ENCODE results near the gene AMER3. TPM values are rescaled to one million over a fixed set of nuclear protein-coding genes. Genes with fewer than 3 reads are reported as not detected.

AMER3 gene
- total and polyA plus RNA-seq, 7 donors: not detected

DNA sequence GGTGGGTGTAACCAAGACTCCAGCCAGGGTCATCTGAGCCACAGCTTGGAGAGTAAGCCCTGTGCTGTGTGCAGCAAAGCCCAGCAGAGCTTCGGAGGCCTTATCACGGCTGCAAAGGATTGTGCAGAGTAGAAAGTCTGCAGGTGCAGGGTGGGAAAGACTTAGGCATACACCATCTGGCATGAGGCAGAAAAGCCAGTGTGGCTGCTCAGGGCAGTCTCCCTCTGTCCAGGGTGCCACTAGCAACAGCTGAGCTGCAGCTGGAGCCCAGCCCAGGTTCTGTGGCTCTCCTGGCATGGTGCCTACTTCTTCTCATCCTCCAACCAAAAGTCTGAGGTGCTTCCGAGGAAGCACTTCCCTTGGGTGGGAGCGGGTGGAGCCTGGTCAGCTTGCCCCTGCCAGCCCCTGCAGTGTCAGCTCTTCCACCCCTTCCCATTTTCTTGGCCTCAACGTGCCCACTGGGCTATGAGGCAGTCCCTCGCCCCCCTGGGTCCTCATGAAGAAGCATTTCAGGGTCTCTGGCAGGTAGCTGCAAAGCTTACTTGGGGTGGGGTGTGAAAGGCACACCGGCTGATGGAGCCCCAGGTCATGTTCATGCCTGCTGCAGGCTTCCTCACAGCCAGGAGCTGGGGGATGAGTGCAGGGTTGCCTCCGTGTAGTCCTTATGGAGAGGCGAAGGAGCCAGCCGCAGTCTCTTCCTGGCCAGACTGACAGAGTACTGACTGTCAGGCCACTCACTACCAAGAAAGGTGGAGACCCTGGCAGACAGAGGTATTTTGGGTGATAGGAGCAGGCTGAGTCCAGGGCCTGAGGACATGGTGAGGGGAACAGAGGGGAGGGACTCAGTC is 4.8 kb downstream of the AMER3 start:
- TF ChIP-seq, protein P1, sequence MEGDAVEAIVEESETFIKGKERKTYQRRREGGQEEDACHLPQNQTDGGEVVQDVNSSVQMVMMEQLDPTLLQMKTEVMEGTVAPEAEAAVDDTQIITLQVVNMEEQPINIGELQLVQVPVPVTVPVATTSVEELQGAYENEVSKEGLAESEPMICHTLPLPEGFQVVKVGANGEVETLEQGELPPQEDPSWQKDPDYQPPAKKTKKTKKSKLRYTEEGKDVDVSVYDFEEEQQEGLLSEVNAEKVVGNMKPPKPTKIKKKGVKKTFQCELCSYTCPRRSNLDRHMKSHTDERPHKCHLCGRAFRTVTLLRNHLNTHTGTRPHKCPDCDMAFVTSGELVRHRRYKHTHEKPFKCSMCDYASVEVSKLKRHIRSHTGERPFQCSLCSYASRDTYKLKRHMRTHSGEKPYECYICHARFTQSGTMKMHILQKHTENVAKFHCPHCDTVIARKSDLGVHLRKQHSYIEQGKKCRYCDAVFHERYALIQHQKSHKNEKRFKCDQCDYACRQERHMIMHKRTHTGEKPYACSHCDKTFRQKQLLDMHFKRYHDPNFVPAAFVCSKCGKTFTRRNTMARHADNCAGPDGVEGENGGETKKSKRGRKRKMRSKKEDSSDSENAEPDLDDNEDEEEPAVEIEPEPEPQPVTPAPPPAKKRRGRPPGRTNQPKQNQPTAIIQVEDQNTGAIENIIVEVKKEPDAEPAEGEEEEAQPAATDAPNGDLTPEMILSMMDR (IDR thresholded peaks at IDR 0.05): no peak
- Histone ChIP-seq H3K27ac (no peak overlapping the region), H3K4me1 (no peaks in the 10 kb centered on the region), H3K27me3 (ENCODE audit: insufficient read depth in 3 of 3, low read length in 2 of 3) (peaks cover 0 to 25% (median 16%) of the 10 kb centered on the region in 3 donors), H3K9me3 (no peaks in the 10 kb centered on the region), H3K4me3 (no peak overlapping the region), H3K36me3 (ENCODE audit: insufficient read depth in 1 of 2, low read depth in 1 of 2) (no peaks in the 10 kb centered on the region)
- no peak for ATAC-seq
- intact Hi-C loops (cut with DNase I): no loop called here
- WGBS, 3 donors: 55 to 59% (median 55%) methylated on average over 10 of the region's 10 CpGs
- DNase-seq: no peak

DNA sequence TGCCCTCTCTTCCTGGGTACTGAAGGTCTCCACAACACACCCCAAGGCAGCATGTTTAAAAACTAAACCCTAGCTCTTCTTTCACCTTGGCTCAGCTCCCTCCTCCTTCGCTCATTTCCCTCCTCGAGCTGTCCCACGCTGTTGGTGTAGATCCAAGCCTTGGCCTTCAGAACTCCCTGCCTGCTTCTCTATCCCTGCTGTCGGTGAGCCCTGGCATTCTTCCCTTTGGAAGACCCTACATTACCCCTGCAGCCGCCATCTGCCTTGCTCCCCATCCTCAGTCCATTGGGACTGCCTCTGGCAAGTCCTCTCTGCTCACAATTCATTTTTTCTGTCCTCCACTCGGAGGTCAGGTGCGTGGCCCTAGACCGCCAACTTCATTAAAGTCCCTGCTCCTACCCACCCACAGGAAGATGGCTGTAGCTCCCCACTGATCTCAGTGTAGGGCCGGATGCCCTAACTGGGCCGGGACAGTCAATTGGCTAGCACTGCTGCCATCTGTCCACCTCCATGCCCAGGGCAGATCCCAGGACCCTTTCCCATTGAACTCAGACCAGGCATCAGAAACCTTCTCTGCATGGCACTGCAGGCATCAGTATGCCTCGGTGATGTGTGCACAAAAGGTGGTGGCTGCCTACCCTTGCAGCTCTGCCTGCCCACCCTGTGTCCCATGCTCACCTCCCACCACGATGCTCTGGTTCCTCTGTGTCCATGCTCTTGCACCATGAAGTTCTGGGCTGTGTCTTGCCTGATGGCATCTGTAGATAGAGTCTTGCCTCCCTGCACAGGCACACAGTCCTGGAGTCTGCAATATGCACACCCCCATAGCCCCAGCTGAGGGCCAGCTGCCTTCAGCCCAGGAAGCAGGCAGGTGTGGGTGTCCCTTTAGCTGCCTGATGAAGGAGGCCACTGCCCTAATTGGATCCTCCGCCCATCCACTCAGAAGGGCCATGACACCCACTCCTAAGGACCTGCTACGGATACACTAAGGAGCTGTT is 5.7 kb downstream of the AMER3 start:
- TF ChIP-seq, protein P1 (IDR thresholded peaks at IDR 0.05): no peak
- H3K4me3 ChIP-seq: no peak overlapping the region
- DNase-seq: no peak
- peaks cover 0 to 17% (median 12%) of the 10 kb centered on the region in 3 donors for H3K27me3 ChIP-seq (ENCODE audit: insufficient read depth in 3 of 3, low read length in 2 of 3)
- intact Hi-C loops (cut with DNase I): no loop called here
- H3K36me3 ChIP-seq (ENCODE audit: insufficient read depth in 1 of 2, low read depth in 1 of 2): no peaks in the 10 kb centered on the region
- H3K9me3 ChIP-seq: no peaks in the 10 kb centered on the region
- no peak for ATAC-seq
- H3K27ac ChIP-seq: no peak overlapping the region
- no peaks in the 10 kb centered on the region for H3K4me1 ChIP-seq
- 64 to 77% (median 72%) methylated on average over 14 of the region's 14 CpGs for WGBS, 3 donors

DNA sequence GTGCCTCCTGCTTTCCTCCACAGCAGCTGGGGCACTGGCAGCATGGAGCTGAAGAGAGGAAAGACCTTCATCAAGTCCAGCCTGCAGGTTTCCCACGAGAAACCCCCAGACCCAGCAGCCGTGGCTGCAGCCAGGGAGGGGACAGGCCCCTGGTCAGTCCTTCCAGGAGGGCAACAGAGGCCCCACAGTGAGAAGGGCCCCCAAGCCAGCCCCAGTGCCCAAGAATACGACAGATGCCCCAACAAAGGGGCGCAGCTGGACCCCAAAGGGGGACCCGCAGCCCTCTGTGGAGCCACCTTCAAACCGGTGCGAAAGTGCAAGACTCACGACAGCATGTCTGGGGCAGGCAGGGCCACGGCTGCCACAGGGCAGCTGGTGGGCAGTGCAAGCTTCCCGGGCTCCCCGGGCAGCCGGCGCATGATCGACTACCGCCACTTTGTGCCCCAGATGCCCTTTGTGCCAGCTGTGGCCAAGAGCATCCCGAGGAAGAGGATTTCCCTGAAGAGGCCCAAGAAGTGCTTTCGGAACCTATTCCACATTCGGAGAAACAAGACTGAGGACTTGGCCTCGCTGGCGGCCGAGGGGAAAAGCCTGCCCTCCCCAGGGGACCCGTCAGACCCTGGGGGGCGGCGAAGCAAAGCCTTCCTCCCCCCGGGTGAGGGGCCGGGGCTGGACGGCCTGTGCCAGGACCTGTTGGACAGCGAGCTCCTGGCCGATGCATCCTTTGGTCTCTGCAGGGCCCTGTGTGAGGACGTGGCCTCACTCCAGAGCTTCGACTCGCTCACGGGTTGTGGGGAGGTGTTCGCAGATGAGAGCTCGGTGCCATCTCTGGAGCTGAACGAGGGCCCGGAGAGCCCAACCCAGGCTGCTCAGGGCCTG is 6.9 kb downstream of the AMER3 start:
- 77 to 80% (median 77%) methylated on average over 35 to 37 of the region's 37 CpGs for WGBS, 3 donors
- DNase-seq: no peak
- Histone ChIP-seq H3K4me1 (no peaks in the 10 kb centered on the region), H3K27ac (no peak overlapping the region), H3K27me3 (ENCODE audit: insufficient read depth in 3 of 3, low read length in 2 of 3) (peaks cover 0 to 5% (median 4%) of the 10 kb centered on the region in 3 donors), H3K4me3 (no peak overlapping the region), H3K36me3 (ENCODE audit: insufficient read depth in 1 of 2, low read depth in 1 of 2) (no peaks in the 10 kb centered on the region), H3K9me3 (no peaks in the 10 kb centered on the region)
- no peak for ATAC-seq
- intact Hi-C loops (cut with DNase I): no loop called here
- TF ChIP-seq, protein P1 (IDR thresholded peaks at IDR 0.05): no peak

DNA sequence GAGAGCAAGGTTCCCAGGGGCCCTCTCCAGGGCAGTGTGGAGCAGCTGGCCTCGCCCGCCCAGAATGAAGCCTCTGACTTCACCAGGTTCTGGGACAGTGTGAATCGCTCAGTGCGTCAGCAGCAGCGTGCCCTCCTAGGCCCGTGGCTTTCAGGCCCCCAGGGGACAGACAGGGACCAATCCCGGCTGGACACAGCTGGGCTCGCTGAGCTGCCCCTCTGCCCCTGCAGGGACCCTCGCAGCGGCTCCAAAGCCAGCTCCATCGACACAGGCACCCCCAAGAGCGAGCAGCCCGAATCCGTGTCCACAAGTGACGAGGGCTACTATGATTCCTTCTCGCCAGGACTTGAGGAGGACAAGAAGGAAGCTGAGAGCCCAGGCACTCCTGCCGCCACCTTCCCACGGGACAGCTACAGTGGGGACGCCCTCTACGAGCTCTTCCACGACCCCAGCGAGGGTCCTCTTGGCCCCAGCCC is 7.6 kb downstream of the AMER3 start:
- DNase-seq (no peak), ATAC-seq (no peak)
- Histone ChIP-seq H3K36me3 (ENCODE audit: insufficient read depth in 1 of 2, low read depth in 1 of 2) (no peaks in the 10 kb centered on the region), H3K4me1 (no peaks in the 10 kb centered on the region), H3K27ac (no peak overlapping the region), H3K27me3 (ENCODE audit: insufficient read depth in 3 of 3, low read length in 2 of 3) (peaks cover 0 to 5% (median 0%) of the 10 kb centered on the region in 3 donors), H3K4me3 (no peak overlapping the region), H3K9me3 (no peaks in the 10 kb centered on the region)
- TF ChIP-seq, protein P1 (IDR thresholded peaks at IDR 0.05): no peak
- 75 to 78% (median 77%) methylated on average over 21 to 22 of the region's 22 CpGs for WGBS, 3 donors
- intact Hi-C loops (cut with DNase I): no loop called here

Measured in psoas muscle (tissue), 8 donors.